GM23338 (cell line): ENCODE results near the gene NFIB. TPM values are rescaled to one million over a fixed set of nuclear protein-coding genes. Genes with fewer than 3 reads are reported as not detected.

ENCODE experiments used
- ATAC-seq: fragments of 200-7000 bp; cut with Tn5 transposase; 3 replicates; pipeline ENCODE4 v1.9.1; 2020
- DNase-seq: peaks from one replicate; pipeline ENCODE4 v3.0.0-alpha.2; 2015; ENCODE audit warnings: low spot score
- H2AFZ ChIP-seq: fragments of 200-600 bp; sonication (generic); 2 replicates; pipeline ENCODE4 v1.8.0; 2016; ENCODE audit warnings: antibody characterized with exemption, mild to moderate bottlenecking, moderate library complexity
- H3F3A ChIP-seq: fragments of 200-600 bp; sonication (generic); replicated peaks from 2 replicates; pipeline ENCODE4 v1.8.0; 2017; ENCODE audit warnings: antibody characterized with exemption, mixed run types, low read depth
- H3K27ac ChIP-seq: fragments of 200-600 bp; sonication (generic); 2 replicates; pipeline ENCODE4 v1.6.1; 2016; ENCODE audit warnings: low read depth
- H3K27me3 ChIP-seq: fragments of 200-600 bp; sonication (generic); 2 replicates; pipeline ENCODE4 v1.8.0; 2016; ENCODE audit warnings: mild to moderate bottlenecking, mixed run types, moderate library complexity; ENCODE audit not compliant: insufficient read depth
- H3K36me3 ChIP-seq: fragments of 200-600 bp; sonication (generic); 2 replicates; pipeline ENCODE4 v1.8.0; 2016; ENCODE audit warnings: mild to moderate bottlenecking; ENCODE audit not compliant: insufficient read depth
- H3K4me1 ChIP-seq: fragments of 200-600 bp; sonication (generic); 2 replicates; pipeline ENCODE4 v1.8.0; 2016; ENCODE audit warnings: mild to moderate bottlenecking, moderate library complexity; ENCODE audit not compliant: insufficient read depth
- H3K4me2 ChIP-seq: fragments of 200-600 bp; sonication (generic); 2 replicates; pipeline ENCODE4 v1.7.1; 2017; ENCODE audit warnings: mixed run types
- H3K4me3 ChIP-seq: fragments of 200-600 bp; sonication (generic); 2 replicates; pipeline ENCODE4 v1.6.1; 2016; ENCODE audit warnings: mixed run types
- H3K79me2 ChIP-seq: fragments of 200-600 bp; sonication (generic); replicated peaks from 2 replicates; pipeline ENCODE4 v1.8.0; 2017; ENCODE audit warnings: mild to moderate bottlenecking; ENCODE audit not compliant: insufficient read depth
- H3K9me2 ChIP-seq: fragments of 200-600 bp; sonication (generic); 2 replicates; pipeline ENCODE4 v1.8.0; 2017; ENCODE audit not compliant: insufficient read depth
- H4K20me1 ChIP-seq: fragments of 200-600 bp; sonication (generic); replicated peaks from 2 replicates; pipeline ENCODE4 v1.8.0; 2017; ENCODE audit warnings: mild to moderate bottlenecking; ENCODE audit not compliant: insufficient read depth
- H3K27ac Mint-ChIP-seq: 2 replicates; pipeline ENCODE4 v1.8.0; 2020; ENCODE audit warnings: inconsistent platforms, mild to moderate bottlenecking, moderate library complexity, mixed read lengths
- H3K27me3 Mint-ChIP-seq: 3 replicates; pipeline ENCODE4 v1.8.0; 2022; ENCODE audit warnings: low read depth, mild to moderate bottlenecking, moderate library complexity, mixed read lengths, inconsistent platforms; ENCODE audit not compliant: insufficient read depth, poor library complexity
- H3K36me3 Mint-ChIP-seq: 3 replicates; pipeline ENCODE4 v1.8.0; 2021; ENCODE audit warnings: low read depth, mild to moderate bottlenecking, inconsistent platforms, moderate library complexity, mixed read lengths
- H3K4me1 Mint-ChIP-seq: 3 replicates; pipeline ENCODE4 v1.8.0; 2020; ENCODE audit warnings: mild to moderate bottlenecking, inconsistent platforms, mixed read lengths
- H3K4me3 Mint-ChIP-seq: 3 replicates; pipeline ENCODE4 v1.8.0; 2021; ENCODE audit warnings: moderate library complexity, mild to moderate bottlenecking, inconsistent platforms, mixed read lengths
- H3K9me3 Mint-ChIP-seq: 3 replicates; pipeline ENCODE4 v1.8.0; 2020; ENCODE audit warnings: moderate library complexity, mild to moderate bottlenecking, inconsistent platforms, mixed read lengths
- CREB1 ChIP-seq: fragments of 250-450 bp; sonication (Bioruptor Pico); IDR thresholded peaks from 2 replicates; pipeline ENCODE4 v1.5.0; 2020; ENCODE audit warnings: low read depth, mild to moderate bottlenecking, moderate library complexity
- CTCF ChIP-seq, 2 experiments: fragments of 200-600 bp in 1 of 2; sonication (generic) in 1 of 2; conservative IDR thresholded peaks; 2 replicates each; pipeline versions ENCODE4 v1.5.1 to v1.6.1; 2016 to 2017; ENCODE audit warnings: antibody characterized with exemption in 2 of 2, low read depth in 2 of 2, mild to moderate bottlenecking in 2 of 2, moderate library complexity in 1 of 2
- ETS1 ChIP-seq: IDR thresholded peaks from 2 replicates; pipeline ENCODE4 v1.6.1; 2016; ENCODE audit warnings: antibody characterized with exemption
- EZH2 ChIP-seq: fragments of 200-600 bp; sonication (generic); IDR thresholded peaks from one replicate; pipeline ENCODE4 v1.8.0; 2017; ENCODE audit warnings: antibody characterized with exemption, mild to moderate bottlenecking, low read depth; ENCODE audit not compliant: unreplicated experiment
- EZH2phosphoT487 ChIP-seq: fragments of 200-600 bp; sonication (generic); IDR thresholded peaks from one replicate; pipeline ENCODE4 v1.8.1; 2018; ENCODE audit warnings: antibody characterized with exemption; ENCODE audit not compliant: unreplicated experiment
- JUNB ChIP-seq: IDR thresholded peaks from one replicate; pipeline ENCODE4 v1.6.1; 2016; ENCODE audit warnings: antibody characterized with exemption; ENCODE audit not compliant: unreplicated experiment
- POLR2AphosphoS5 ChIP-seq: IDR thresholded peaks from 2 replicates; pipeline ENCODE4 v1.6.1; 2016; ENCODE audit warnings: antibody characterized with exemption, low read depth
- STAT1 ChIP-seq: IDR thresholded peaks from one replicate; pipeline ENCODE4 v1.6.1; 2016; ENCODE audit warnings: antibody characterized with exemption; ENCODE audit not compliant: unreplicated experiment
- ZNF114 ChIP-seq: fragments of 250-450 bp; sonication (Bioruptor Pico); IDR thresholded peaks from 2 replicates; pipeline ENCODE4 v1.5.0; 2020; ENCODE audit warnings: mild to moderate bottlenecking, moderate library complexity
- ZNF331 ChIP-seq: fragments of 250-450 bp; sonication (Bioruptor Pico); IDR thresholded peaks from 2 replicates; pipeline ENCODE4 v1.5.0; 2020; ENCODE audit warnings: low read depth, mild to moderate bottlenecking, moderate library complexity
- polyA plus RNA-seq: library from polyadenylated mRNA; unstranded; fragments of >200 nt; fragmentation: Nextera tagmentation; extraction: Ambion mirVana; gene quantifications from 2 replicates; pipeline ENCODE4 v1.2.1, GENCODE V29; 2016
- total RNA-seq: library from RNA; depleted of rRNA; stranded (reverse); fragments of >200 nt; shearing (Covaris generic); gene quantifications from 2 replicates; pipeline ENCODE4 v1.2.3, GENCODE V29; 2014

Gene NFIB
- total and polyA plus RNA-seq, 2 experiments from 2014 or later, result 3.9 to 4.7 TPM

GRCh38 chr9:14349146-14349446, 35.2 kb upstream of the NFIB start:
- H3K27ac Mint-ChIP-seq, result no peak overlapping the region
- Histone ChIP-seq H3K27me3 (peaks cover 97% of the 10 kb centered on the region), H2AFZ (peak overlapping the region; percentile 90), H3K4me2 (peak overlapping the region; percentile 100), H3F3A (peaks cover 14% of the 10 kb centered on the region), H4K20me1 (no peaks in the 10 kb centered on the region), H3K27ac (no peak overlapping the region), H3K4me1 (peaks cover 66% of the 10 kb centered on the region), H3K36me3 (peaks cover 5% of the 10 kb centered on the region; the same call in 1 of the 2 replicates), H3K9me2 (no peaks in the 10 kb centered on the region), H3K4me3 (peak overlapping the region; percentile 88), H3K79me2 (no peaks in the 10 kb centered on the region)
- H3K9me3 Mint-ChIP-seq, result no peaks in the 10 kb centered on the region; the same call in 2 of the 3 replicates
- TF ChIP-seq CTCF (conservative IDR thresholded peaks at IDR 0.05; ENCODE audit: low read depth in 2 of 2) (no peak), CREB1 (CRISPR knock-in tag) (no peak), EZH2phosphoT487 (peak; percentile 4), POLR2AphosphoS5 (no peak), JUNB (no peak), STAT1 (no peak), ZNF114 (CRISPR knock-in tag) (no peak), ZNF331 (no peak), EZH2 (no peak)
- ATAC-seq, result no peak
- H3K4me1 Mint-ChIP-seq, result peaks cover 50% of the 10 kb centered on the region
- DNase-seq, result no peak
- H3K4me3 Mint-ChIP-seq, result no peak overlapping the region
- H3K36me3 Mint-ChIP-seq, result no peaks in the 10 kb centered on the region
- H3K27me3 Mint-ChIP-seq, result peaks cover 87% of the 10 kb centered on the region

- Histone ChIP-seq H3F3A (peaks cover 14% of the 10 kb centered on the region), H3K9me2 (no peaks in the 10 kb centered on the region), H4K20me1 (no peaks in the 10 kb centered on the region), H2AFZ (peak overlapping the region; percentile 90), H3K27me3 (peaks cover 97% of the 10 kb centered on the region), H3K36me3 (peaks cover 5% of the 10 kb centered on the region; the same call in 1 of the 2 replicates), H3K4me3 (peak overlapping the region; percentile 88), H3K79me2 (no peaks in the 10 kb centered on the region), H3K4me1 (peaks cover 66% of the 10 kb centered on the region), H3K4me2 (peak overlapping the region; percentile 100), H3K27ac (no peak overlapping the region)
- no peak overlapping the region for H3K4me3 Mint-ChIP-seq
- H3K27me3 Mint-ChIP-seq, result peaks cover 86% of the 10 kb centered on the region
- H3K27ac Mint-ChIP-seq, result no peak overlapping the region
- TF ChIP-seq ETS1 (no peak), EZH2 (peak; percentile 96)
- no peaks in the 10 kb centered on the region; the same call in 2 of the 3 replicates for H3K9me3 Mint-ChIP-seq
- DNase-seq, result peak; percentile 75
- peaks cover 46% of the 10 kb centered on the region for H3K4me1 Mint-ChIP-seq
- peak; percentile 5 for ATAC-seq
- H3K36me3 Mint-ChIP-seq, result no peaks in the 10 kb centered on the region
Measured at GRCh38 chr9:14348373-14349145, 34.6 kb upstream of the NFIB start.
